ENCODE results near the gene SCRG1.
A peak's percentile ranks its signal among the peaks of the same experiment; 100 is the strongest.

Gene SCRG1

GRCh38 chr4:173404296-173404865 lies 5.5 kb upstream of the SCRG1 start:
- no peak for ATAC-seq (replicated peaks; ENCODE audit: extremely low read depth, poor library complexity, severe bottlenecking)
- H3K27ac Mint-ChIP-seq (ENCODE audit: low read depth): no peak overlapping the region
- no peak overlapping the region for H3K4me3 Mint-ChIP-seq
- no peaks in the 10 kb centered on the region for H3K4me1 Mint-ChIP-seq
- no peaks in the 10 kb centered on the region for H3K9me3 Mint-ChIP-seq
- DNase-seq (ENCODE audit: low spot score in 2 of 2): no peak
- H3K36me3 Mint-ChIP-seq (ENCODE audit: insufficient read depth): no peaks in the 10 kb centered on the region
- no peaks in the 10 kb centered on the region for H3K27me3 Mint-ChIP-seq

- DNase-seq (ENCODE audit: low spot score in 2 of 2): no peak
- Mint-ChIP-seq H3K27ac (ENCODE audit: low read depth) (no peak overlapping the region), H3K4me1 (no peaks in the 10 kb centered on the region), H3K4me3 (no peak overlapping the region), H3K9me3 (no peaks in the 10 kb centered on the region), H3K36me3 (ENCODE audit: insufficient read depth) (no peaks in the 10 kb centered on the region), H3K27me3 (no peaks in the 10 kb centered on the region)
- ATAC-seq (replicated peaks; ENCODE audit: extremely low read depth, poor library complexity, severe bottlenecking): no peak
Observed at GRCh38 chr4:173403051-173403450, 4.1 kb upstream of the SCRG1 start.

- peaks cover under 1% of the 10 kb centered on the region for H3K36me3 Mint-ChIP-seq (ENCODE audit: insufficient read depth)
- H3K27me3 Mint-ChIP-seq: no peaks in the 10 kb centered on the region
- H3K9me3 Mint-ChIP-seq: no peaks in the 10 kb centered on the region
- ATAC-seq (replicated peaks; ENCODE audit: extremely low read depth, poor library complexity, severe bottlenecking): no peak
- no peak overlapping the region for H3K4me3 Mint-ChIP-seq
- no peak overlapping the region for H3K27ac Mint-ChIP-seq (ENCODE audit: low read depth)
- no peak for DNase-seq (ENCODE audit: low spot score in 2 of 2)
- H3K4me1 Mint-ChIP-seq: no peaks in the 10 kb centered on the region
Observed at GRCh38 chr4:173401063-173401462, 2.1 kb upstream of the SCRG1 start.

GRCh38 chr4:173398220-173398619 lies 696 bp downstream of the SCRG1 start:
- peaks cover 4% of the 10 kb centered on the region for H3K36me3 Mint-ChIP-seq (ENCODE audit: insufficient read depth)
- no peaks in the 10 kb centered on the region for H3K27me3 Mint-ChIP-seq
- H3K4me3 Mint-ChIP-seq: no peak overlapping the region
- no peaks in the 10 kb centered on the region for H3K9me3 Mint-ChIP-seq
- no peak overlapping the region for H3K27ac Mint-ChIP-seq (ENCODE audit: low read depth)
- DNase-seq (ENCODE audit: low spot score in 2 of 2) (no peak), ATAC-seq (replicated peaks; ENCODE audit: extremely low read depth, poor library complexity, severe bottlenecking) (no peak)
- H3K4me1 Mint-ChIP-seq: no peaks in the 10 kb centered on the region

- H3K4me3 Mint-ChIP-seq: no peak overlapping the region
- DNase-seq (ENCODE audit: low spot score in 2 of 2): no peak
- peaks cover 4% of the 10 kb centered on the region for H3K36me3 Mint-ChIP-seq (ENCODE audit: insufficient read depth)
- H3K9me3 Mint-ChIP-seq: no peaks in the 10 kb centered on the region
- no peaks in the 10 kb centered on the region for H3K27me3 Mint-ChIP-seq
- no peak for ATAC-seq (replicated peaks; ENCODE audit: extremely low read depth, poor library complexity, severe bottlenecking)
- no peak overlapping the region for H3K27ac Mint-ChIP-seq (ENCODE audit: low read depth)
- no peaks in the 10 kb centered on the region for H3K4me1 Mint-ChIP-seq
Observed at GRCh38 chr4:173397604-173398003, 1.3 kb downstream of the SCRG1 start.

- no peak for DNase-seq (ENCODE audit: low spot score in 2 of 2)
- peaks cover 4% of the 10 kb centered on the region for H3K36me3 Mint-ChIP-seq (ENCODE audit: insufficient read depth)
- ATAC-seq (replicated peaks; ENCODE audit: extremely low read depth, poor library complexity, severe bottlenecking): no peak
- no peak overlapping the region for H3K4me3 Mint-ChIP-seq
- no peak overlapping the region for H3K27ac Mint-ChIP-seq (ENCODE audit: low read depth)
- H3K4me1 Mint-ChIP-seq: no peaks in the 10 kb centered on the region
- no peaks in the 10 kb centered on the region for H3K9me3 Mint-ChIP-seq
- H3K27me3 Mint-ChIP-seq: no peaks in the 10 kb centered on the region
Observed at GRCh38 chr4:173391701-173392100, 7.2 kb downstream of the SCRG1 start.

GRCh38 chr4:173386751-173387150 lies 12.2 kb downstream of the SCRG1 start:
- no peak overlapping the region for H3K27ac Mint-ChIP-seq (ENCODE audit: low read depth)
- H3K27me3 Mint-ChIP-seq: no peaks in the 10 kb centered on the region
- ATAC-seq (replicated peaks; ENCODE audit: extremely low read depth, poor library complexity, severe bottlenecking) (no peak), DNase-seq (ENCODE audit: low spot score in 2 of 2) (no peak)
- no peaks in the 10 kb centered on the region for H3K4me1 Mint-ChIP-seq
- H3K9me3 Mint-ChIP-seq: no peaks in the 10 kb centered on the region
- H3K36me3 Mint-ChIP-seq (ENCODE audit: insufficient read depth): no peaks in the 10 kb centered on the region
- no peak overlapping the region for H3K4me3 Mint-ChIP-seq

- ATAC-seq (replicated peaks; ENCODE audit: extremely low read depth, poor library complexity, severe bottlenecking): no peak
Observed at GRCh38 chr4:173382349-173382748, 16.6 kb downstream of the SCRG1 start.

GRCh38 chr4:173381610-173382009 lies 17.3 kb downstream of the SCRG1 start:
- Mint-ChIP-seq H3K4me3 (no peak overlapping the region), H3K4me1 (no peaks in the 10 kb centered on the region), H3K36me3 (ENCODE audit: insufficient read depth) (peaks cover 2% of the 10 kb centered on the region), H3K27me3 (no peaks in the 10 kb centered on the region), H3K9me3 (no peaks in the 10 kb centered on the region), H3K27ac (ENCODE audit: low read depth) (no peak overlapping the region)
- DNase-seq (ENCODE audit: low spot score in 2 of 2): no peak
- ATAC-seq (replicated peaks; ENCODE audit: extremely low read depth, poor library complexity, severe bottlenecking): no peak

More at GRCh38 chr4:173382349-173382748, 16.6 kb downstream of the SCRG1 start:
- no peaks in the 10 kb centered on the region for H3K9me3 Mint-ChIP-seq
- H3K4me3 Mint-ChIP-seq: no peak overlapping the region
- H3K27me3 Mint-ChIP-seq: no peaks in the 10 kb centered on the region
- peaks cover 2% of the 10 kb centered on the region for H3K36me3 Mint-ChIP-seq (ENCODE audit: insufficient read depth)
- no peaks in the 10 kb centered on the region for H3K4me1 Mint-ChIP-seq
- no peak for DNase-seq (ENCODE audit: low spot score in 2 of 2)
- H3K27ac Mint-ChIP-seq (ENCODE audit: low read depth): no peak overlapping the region

- Mint-ChIP-seq H3K27me3 (no peaks in the 10 kb centered on the region), H3K4me1 (no peaks in the 10 kb centered on the region), H3K27ac (ENCODE audit: low read depth) (no peak overlapping the region), H3K36me3 (ENCODE audit: insufficient read depth) (peaks cover 2% of the 10 kb centered on the region), H3K9me3 (no peaks in the 10 kb centered on the region), H3K4me3 (no peak overlapping the region)
- ATAC-seq (replicated peaks; ENCODE audit: extremely low read depth, poor library complexity, severe bottlenecking): no peak
- no peak for DNase-seq (ENCODE audit: low spot score in 2 of 2)
Observed at GRCh38 chr4:173380987-173381386, 17.9 kb downstream of the SCRG1 start.

- H3K36me3 Mint-ChIP-seq (ENCODE audit: insufficient read depth): peaks cover 2% of the 10 kb centered on the region
- H3K4me1 Mint-ChIP-seq: no peaks in the 10 kb centered on the region
- H3K27me3 Mint-ChIP-seq: no peaks in the 10 kb centered on the region
- no peaks in the 10 kb centered on the region for H3K9me3 Mint-ChIP-seq
- ATAC-seq (replicated peaks; ENCODE audit: extremely low read depth, poor library complexity, severe bottlenecking) (no peak), DNase-seq (ENCODE audit: low spot score in 2 of 2) (no peak)
- H3K4me3 Mint-ChIP-seq: no peak overlapping the region
- no peak overlapping the region for H3K27ac Mint-ChIP-seq (ENCODE audit: low read depth)
Observed at GRCh38 chr4:173379929-173380328, 19.0 kb downstream of the SCRG1 start.

GRCh38 chr4:173374588-173374987 lies 24.3 kb downstream of the SCRG1 start:
- Mint-ChIP-seq H3K4me3 (no peak overlapping the region), H3K4me1 (peaks cover 12% of the 10 kb centered on the region), H3K27ac (ENCODE audit: low read depth) (no peak overlapping the region), H3K36me3 (ENCODE audit: insufficient read depth) (peaks cover 15% of the 10 kb centered on the region), H3K9me3 (no peaks in the 10 kb centered on the region), H3K27me3 (no peaks in the 10 kb centered on the region)
- ATAC-seq (replicated peaks; ENCODE audit: extremely low read depth, poor library complexity, severe bottlenecking) (no peak), DNase-seq (ENCODE audit: low spot score in 2 of 2) (no peak)

GRCh38 chr4:173371292-173372192 lies 27.4 kb downstream of the SCRG1 start:
- no peaks in the 10 kb centered on the region for H3K9me3 Mint-ChIP-seq
- peak overlapping the region; percentile 99 for H3K4me3 Mint-ChIP-seq
- ATAC-seq (replicated peaks; ENCODE audit: extremely low read depth, poor library complexity, severe bottlenecking) (peak; percentile 5), DNase-seq (ENCODE audit: low spot score in 2 of 2) (peak; percentile 28 to 41)
- H3K27me3 Mint-ChIP-seq: no peaks in the 10 kb centered on the region
- peak overlapping the region; percentile 98 for H3K27ac Mint-ChIP-seq (ENCODE audit: low read depth)
- H3K4me1 Mint-ChIP-seq: peaks cover 24% of the 10 kb centered on the region
- H3K36me3 Mint-ChIP-seq (ENCODE audit: insufficient read depth): peaks cover 18% of the 10 kb centered on the region
